ENCODE results near the gene RAB11B.
"Not testable (repeated sequence)": the region's sequence is repeated elsewhere in the genome, so short reads cannot be mapped to it uniquely, and the experiment has no call there.

RAB11B gene

GRCh38 chr19:8389891-8390616 lies at the start of gene RAB11B:
TSS of gene RAB11B (plus strand) at chr19:8390360. CDS start at chr19:8390417, 57 bp downstream.
- peak; percentile 98 for DNase-seq

- DNase-seq, result not testable (repeated sequence)
Measured at GRCh38 chr19:8341504-8341903, 48.7 kb upstream of the RAB11B start.

- DNase-seq, result no peak
Measured at GRCh38 chr19:8342316-8342683, 47.9 kb upstream of the RAB11B start.

GRCh38 chr19:8342684-8343482 lies 47.3 kb upstream of the RAB11B start, which contains the start of gene KANK3:
TSS of gene KANK3 (minus strand) at chr19:8343262. CDS start at chr19:8337828, 5,434 bp downstream.
- DNase-seq, result peak; percentile 96

GRCh38 chr19:8343483-8343844 lies 46.7 kb upstream of the RAB11B start:
- DNase-seq, result no peak

GRCh38 chr19:8349629-8350372 lies 40.4 kb upstream of the RAB11B start:
- not testable (repeated sequence) for DNase-seq

GRCh38 chr19:8352134-8352827 lies 37.9 kb upstream of the RAB11B start:
- DNase-seq, result no peak

GRCh38 chr19:8352845-8353244 lies 37.3 kb upstream of the RAB11B start:
- DNase-seq, result not testable (repeated sequence)

- DNase-seq, result no peak
Measured at GRCh38 chr19:8355631-8356402, 34.3 kb upstream of the RAB11B start.

GRCh38 chr19:8357007-8357521 lies 33.1 kb upstream of the RAB11B start:
- no peak for DNase-seq

GRCh38 chr19:8358948-8359347 lies 31.2 kb upstream of the RAB11B start:
- no peak for DNase-seq

GRCh38 chr19:8360196-8360595 lies 30.0 kb upstream of the RAB11B start:
- DNase-seq, result no peak

- DNase-seq, result peak; percentile 61
Measured at GRCh38 chr19:8361921-8362793, 28.0 kb upstream of the RAB11B start.

GRCh38 chr19:8363803-8364771 lies 26.1 kb upstream of the RAB11B start, which contains the start of gene ANGPTL4:
TSS of gene ANGPTL4 (plus strand) at chr19:8364155. CDS start at chr19:8364322, 167 bp downstream.
- peak; percentile 77 for DNase-seq

- no peak for DNase-seq
Measured at GRCh38 chr19:8366121-8366581, 24.0 kb upstream of the RAB11B start.

- no peak for DNase-seq
Measured at GRCh38 chr19:8366961-8367326, 23.2 kb upstream of the RAB11B start.

GRCh38 chr19:8367327-8368001 lies 22.7 kb upstream of the RAB11B start:
- no peak for DNase-seq

- DNase-seq, result no peak
Measured at GRCh38 chr19:8370176-8371010, 19.8 kb upstream of the RAB11B start.

Data from stimulated activated CD8-positive, alpha-beta memory T cell treated with anti-CD3 and anti-CD28 coated beads, Interleukin-4, amount 100 ng/mL, for 48 hours (primary cell).